Measurements from ENCODE around the gene MRPS23. TPM values are rescaled to one million over a fixed set of nuclear protein-coding genes. Genes with fewer than 3 reads are reported as not detected.

MRPS23 gene
- total and polyA plus RNA-seq, 9 of the 15 experiments (the other 6 are each of a cell fraction or from before 2014, with no cell fraction given), result 59.1 to 298 (median 98.8) TPM

- intact Hi-C loops (cut with micrococcal nuclease), result no loop called here
- Histone ChIP-seq H3K4me2 (ENCODE audit: insufficient read depth, low read length) (no peak overlapping the region), H4K20me1 (replicated peaks; ENCODE audit: control insufficient read depth, insufficient read depth, low read length) (no peaks in the 10 kb centered on the region), H3K4me1 (replicated peaks in 1 of 2; ENCODE audit: control insufficient read depth in 2 of 2, insufficient read depth in 2 of 2, low read length in 2 of 2) (peaks cover 0 to 27% of the 10 kb centered on the region in 2 experiments; a peak in 4 of 5 replicates), H3K9ac (ENCODE audit: insufficient read depth in 1 of 2, low read depth in 2 of 2, low read length in 2 of 2) (peak overlapping the region in 1 of 2 experiments; percentile 20; a peak in 1 of 4 replicates), H3K9me3 (replicated peaks; ENCODE audit: control insufficient read depth, insufficient read depth, low read depth, low read length) (no peaks in the 10 kb centered on the region), H3K27ac (ENCODE audit: extremely low read depth, low read depth, low read length) (no peak overlapping the region), H3K36me3 (ENCODE audit: control insufficient read depth, insufficient read depth, low read length) (no peaks in the 10 kb centered on the region), H3K27me3 (ENCODE audit: control insufficient read depth in 2 of 2, insufficient read depth in 2 of 2, low read length in 2 of 2) (0 out of 5 replicates have a peak, but pooled peaks cover 0 to 2% of the 10 kb centered on the region in 2 experiments), H3K79me2 (ENCODE audit: control insufficient read depth, insufficient read depth, low read length) (no peaks in the 10 kb centered on the region), H2AFZ (ENCODE audit: low read depth, low read length) (no peak overlapping the region), H3K4me3 (no peak overlapping the region), H3K9me1 (ENCODE audit: control insufficient read depth, insufficient read depth, low read length) (peaks cover 4% of the 10 kb centered on the region)
- FAIRE-seq (no peak), DNase-seq (ENCODE audit: extremely low read depth in 1 of 4, low spot score in 3 of 4) (no peak), ATAC-seq (no peak)
- TF ChIP-seq, protein P1, sequence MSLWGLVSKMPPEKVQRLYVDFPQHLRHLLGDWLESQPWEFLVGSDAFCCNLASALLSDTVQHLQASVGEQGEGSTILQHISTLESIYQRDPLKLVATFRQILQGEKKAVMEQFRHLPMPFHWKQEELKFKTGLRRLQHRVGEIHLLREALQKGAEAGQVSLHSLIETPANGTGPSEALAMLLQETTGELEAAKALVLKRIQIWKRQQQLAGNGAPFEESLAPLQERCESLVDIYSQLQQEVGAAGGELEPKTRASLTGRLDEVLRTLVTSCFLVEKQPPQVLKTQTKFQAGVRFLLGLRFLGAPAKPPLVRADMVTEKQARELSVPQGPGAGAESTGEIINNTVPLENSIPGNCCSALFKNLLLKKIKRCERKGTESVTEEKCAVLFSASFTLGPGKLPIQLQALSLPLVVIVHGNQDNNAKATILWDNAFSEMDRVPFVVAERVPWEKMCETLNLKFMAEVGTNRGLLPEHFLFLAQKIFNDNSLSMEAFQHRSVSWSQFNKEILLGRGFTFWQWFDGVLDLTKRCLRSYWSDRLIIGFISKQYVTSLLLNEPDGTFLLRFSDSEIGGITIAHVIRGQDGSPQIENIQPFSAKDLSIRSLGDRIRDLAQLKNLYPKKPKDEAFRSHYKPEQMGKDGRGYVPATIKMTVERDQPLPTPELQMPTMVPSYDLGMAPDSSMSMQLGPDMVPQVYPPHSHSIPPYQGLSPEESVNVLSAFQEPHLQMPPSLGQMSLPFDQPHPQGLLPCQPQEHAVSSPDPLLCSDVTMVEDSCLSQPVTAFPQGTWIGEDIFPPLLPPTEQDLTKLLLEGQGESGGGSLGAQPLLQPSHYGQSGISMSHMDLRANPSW (CRISPR knock-in tag; IDR thresholded peaks at IDR 0.05), result no peak
- TF ChIP-seq ZFP1 (CRISPR knock-in tag; IDR thresholded peaks at IDR 0.05) (no peak), PHB (CRISPR knock-in tag; IDR thresholded peaks at IDR 0.05) (no peak), RBM39 (optimal IDR thresholded peaks at IDR 0.05; ENCODE audit: low read depth, low read length) (no peak), ZNF384 (IDR thresholded peaks at IDR 0.05; ENCODE audit: low read depth, low read length) (no peak), COPS2 (conservative IDR thresholded peaks at IDR 0.05) (no peak), RCOR1 (IDR thresholded peaks at IDR 0.05; ENCODE audit: borderline replicate concordance in 1 of 2, low read depth in 2 of 2, low read length in 2 of 2) (no peak), ADNP (tag; IDR thresholded peaks at IDR 0.05) (no peak), ETV1 (tag; conservative IDR thresholded peaks at IDR 0.05; ENCODE audit: low read depth) (no peak), STAG1 (CRISPR knock-in tag; IDR thresholded peaks at IDR 0.05; ENCODE audit: borderline replicate concordance) (no peak), ZNF184 (CRISPR knock-in tag; IDR thresholded peaks at IDR 0.05) (no peak), XRCC4 (IDR thresholded peaks at IDR 0.05; ENCODE audit: extremely low read depth, insufficient read depth, insufficient read length) (no peak), ZNF507 (tag; conservative IDR thresholded peaks at IDR 0.05) (no peak)
- in situ Hi-C loops (cut with MboI), result no loop called here
- no TSS peak for BruUV-seq (replicated peaks)
- POLR2A ChIA-PET, result interaction anchor here (0.7 to 1.9 kb wide), 3 partner anchors 9 to 129 kb away, joined by 4 to 5 read pairs (median 4); no protein-coding TSS in a partner anchor
- WGBS (ENCODE audit: insufficient coverage, low coverage, missing lambda C conversion rate), result 83% methylated on average over 9 of the region's 10 CpGs
- CTCF ChIA-PET (ENCODE audit: low intra/inter-chr PET ratio), result no interaction called here
Measured at GRCh38 chr17:57867126-57867525, 17.3 kb upstream of the MRPS23 start.

Data from K562 (cell line).